ENCODE results near the gene TRIM24.
"Not testable (repeated sequence)": the region's sequence is repeated elsewhere in the genome, so short reads cannot be mapped to it uniquely, and the experiment has no call there.

The TRIM24 gene

DNA sequence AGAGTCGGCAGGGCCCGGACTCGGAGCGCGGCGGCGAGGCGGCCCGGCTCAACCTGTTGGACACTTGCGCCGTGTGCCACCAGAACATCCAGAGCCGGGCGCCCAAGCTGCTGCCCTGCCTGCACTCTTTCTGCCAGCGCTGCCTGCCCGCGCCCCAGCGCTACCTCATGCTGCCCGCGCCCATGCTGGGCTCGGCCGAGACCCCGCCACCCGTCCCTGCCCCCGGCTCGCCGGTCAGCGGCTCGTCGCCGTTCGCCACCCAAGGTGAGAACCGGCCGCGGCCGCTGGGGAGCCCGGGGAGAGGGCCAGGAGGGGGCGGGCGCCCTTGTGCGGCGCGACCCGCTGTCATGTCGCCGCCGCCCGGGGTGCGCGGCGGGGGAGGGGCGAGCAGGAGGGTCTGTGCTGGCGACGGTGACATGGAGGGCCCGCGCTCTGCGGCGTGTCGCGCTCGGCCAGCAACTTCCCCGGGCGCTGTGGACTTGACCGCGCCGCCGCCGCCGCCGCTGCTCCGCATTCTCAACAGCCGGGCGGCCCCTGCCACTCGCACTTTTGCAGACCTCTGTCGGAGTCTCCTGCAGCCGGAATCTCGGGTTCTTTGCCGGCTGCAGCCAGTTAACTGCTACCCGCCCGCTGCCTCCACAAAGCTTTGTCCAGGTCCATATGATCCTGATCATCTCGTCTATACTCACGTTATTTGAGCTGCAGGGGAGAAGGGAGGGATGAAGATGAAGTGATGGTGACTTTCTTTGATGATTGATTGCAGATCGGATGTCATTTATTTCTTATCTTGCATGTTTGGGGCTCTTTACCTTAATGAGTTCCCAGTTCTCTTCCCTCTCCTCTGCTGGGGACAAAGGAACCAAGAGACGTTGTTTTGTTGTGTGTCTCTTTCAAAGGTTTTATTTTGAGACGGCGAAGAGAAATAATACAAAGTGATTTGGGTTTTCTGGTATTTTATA is 869 bp downstream of the TRIM24 start:
- peak; percentile 30 for DNase-seq

DNA sequence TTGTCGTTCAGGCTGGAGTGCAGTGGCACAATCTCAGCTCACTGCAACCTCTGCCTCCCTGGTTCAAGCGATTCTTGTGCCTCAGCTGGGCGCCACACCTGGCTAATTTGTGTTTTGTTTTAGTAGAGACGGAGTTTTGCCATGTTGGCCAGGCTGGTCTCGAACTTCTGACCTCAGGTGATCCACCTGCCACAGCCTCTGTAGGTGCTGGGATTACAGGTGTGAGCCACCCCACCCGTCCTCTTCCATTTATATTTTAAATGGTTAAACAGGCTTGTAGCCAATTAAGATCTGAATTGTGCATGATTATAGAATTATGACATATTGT is 3.2 kb downstream of the TRIM24 start:
- DNase-seq: not testable (repeated sequence)

DNA sequence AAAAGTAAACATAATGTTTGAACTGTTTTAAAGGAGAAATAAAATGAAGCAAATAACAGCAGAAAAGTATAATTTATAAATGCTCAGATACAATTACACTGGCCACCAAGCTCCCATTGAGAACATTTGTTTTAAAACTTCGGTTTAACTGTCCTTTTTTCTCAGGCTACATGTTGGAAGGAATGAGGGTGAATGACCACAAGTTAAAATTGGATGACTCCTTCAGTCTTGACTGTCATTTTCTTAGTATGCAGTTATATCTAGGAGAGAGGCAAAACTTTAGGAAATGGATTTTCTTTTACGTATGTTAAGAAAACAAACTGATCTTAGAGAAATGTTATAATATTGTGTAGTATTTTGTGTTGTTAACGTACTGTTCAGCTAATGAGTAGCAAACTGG is 5.0 kb downstream of the TRIM24 start:
- no peak for DNase-seq

DNA sequence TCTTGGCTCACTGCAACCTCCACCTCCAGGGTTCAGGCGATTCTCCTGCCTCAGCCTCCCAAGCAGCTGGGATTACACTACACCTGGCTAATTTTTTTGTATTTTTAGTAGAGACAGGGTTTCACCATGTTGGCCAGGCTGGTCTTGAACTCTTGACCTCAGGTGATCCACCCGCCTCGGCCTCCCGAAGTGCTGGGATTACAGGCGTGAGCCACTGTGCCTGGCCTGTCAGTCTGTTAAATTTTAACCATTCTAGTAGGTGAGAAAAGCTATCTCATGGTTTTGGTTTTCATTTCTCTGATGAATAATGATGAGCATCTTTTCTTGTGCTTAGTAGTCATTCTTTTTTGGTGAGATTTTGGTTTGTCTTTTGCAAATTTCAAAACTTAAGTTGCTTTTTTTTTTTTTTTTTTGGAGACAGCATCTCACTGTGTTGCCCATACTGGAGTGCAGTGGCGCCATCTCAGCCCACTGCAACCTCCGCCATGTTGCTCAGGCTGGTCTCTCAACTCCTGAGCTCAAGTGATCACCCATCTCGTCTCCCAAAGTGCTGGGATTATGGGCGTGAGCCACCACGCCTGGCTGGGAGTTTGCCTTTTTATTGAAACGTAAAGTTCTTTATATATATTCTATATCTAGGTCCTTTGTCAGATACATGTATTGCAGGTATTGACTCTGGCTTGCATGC is 6.2 kb downstream of the TRIM24 start:
- DNase-seq: not testable (repeated sequence)

DNA sequence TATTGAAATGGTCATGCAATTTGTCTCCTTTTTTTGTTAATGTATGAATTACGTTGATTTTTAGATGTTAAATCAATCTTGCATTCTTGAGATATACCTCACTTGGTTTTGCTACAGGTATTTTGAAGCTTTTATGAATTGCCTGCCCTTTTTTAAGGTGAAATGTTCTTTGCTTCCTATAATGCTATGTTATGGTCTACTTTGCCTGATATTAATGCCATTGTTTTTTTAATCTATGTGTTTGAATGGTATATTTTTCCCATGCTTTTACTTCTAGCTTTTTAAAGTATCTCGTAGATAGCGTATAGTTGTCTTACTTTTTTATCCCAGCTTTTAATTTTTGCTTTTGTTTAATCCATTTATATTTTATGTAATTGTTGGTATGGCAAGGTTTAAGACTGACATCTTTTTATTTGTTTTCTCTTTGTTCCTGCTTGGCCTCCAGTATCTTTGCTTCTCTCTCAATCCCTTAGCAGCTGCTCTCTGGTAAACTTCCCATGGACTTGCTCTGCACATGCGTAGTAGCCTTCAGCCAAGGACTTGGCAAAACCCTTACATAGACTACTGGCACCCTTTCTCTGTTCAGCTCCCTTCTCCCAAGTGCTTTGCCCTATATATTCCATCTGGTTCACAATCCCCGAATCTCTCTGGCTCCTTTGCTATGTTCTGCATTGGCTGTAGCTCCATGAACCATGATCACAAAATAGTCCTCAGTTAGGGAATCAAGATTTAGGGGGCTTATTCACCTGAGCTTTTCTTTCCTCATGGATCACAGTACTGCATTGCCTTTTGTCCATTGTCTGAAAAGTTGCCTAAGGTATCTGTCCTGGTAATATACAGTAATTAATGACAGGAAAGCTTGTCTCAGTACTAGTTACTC is 8.4 kb downstream of the TRIM24 start:
- DNase-seq: peak; percentile 49

DNA sequence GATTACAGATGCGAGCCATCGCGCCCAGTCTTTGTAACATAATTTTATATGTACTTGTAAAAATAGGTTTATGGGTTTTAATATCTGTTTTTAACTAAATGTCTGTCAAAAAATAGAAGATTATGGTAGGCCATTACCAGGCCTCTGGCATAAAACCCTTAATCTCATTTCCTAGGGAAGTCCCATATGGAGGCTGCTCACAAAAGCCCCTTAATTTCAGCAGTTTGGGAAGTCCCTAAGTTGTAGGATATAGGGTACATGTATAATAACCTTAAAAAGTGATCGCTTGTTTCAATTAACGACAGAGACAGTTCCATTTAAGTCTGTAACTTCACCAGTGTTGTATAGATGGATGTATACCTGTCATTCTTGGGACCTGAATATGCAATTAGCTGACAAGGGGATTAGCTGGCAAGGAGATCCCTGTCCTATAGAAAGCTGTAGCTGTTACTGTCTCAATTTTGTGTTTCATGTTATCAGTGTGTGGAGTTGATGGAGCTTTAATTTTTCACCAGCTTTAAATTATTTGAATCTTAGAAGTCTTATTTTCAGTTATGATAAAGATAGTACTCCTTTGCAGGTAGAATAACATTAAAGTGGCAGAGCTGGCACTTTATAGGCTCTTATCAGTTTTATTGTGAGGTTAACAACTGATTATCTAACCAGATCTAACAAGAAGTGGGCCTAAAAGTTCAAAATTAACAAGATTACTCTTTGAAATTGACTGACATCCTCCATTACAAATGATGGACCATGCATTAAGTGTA is 10.5 kb downstream of the TRIM24 start:
- DNase-seq: no peak

DNA sequence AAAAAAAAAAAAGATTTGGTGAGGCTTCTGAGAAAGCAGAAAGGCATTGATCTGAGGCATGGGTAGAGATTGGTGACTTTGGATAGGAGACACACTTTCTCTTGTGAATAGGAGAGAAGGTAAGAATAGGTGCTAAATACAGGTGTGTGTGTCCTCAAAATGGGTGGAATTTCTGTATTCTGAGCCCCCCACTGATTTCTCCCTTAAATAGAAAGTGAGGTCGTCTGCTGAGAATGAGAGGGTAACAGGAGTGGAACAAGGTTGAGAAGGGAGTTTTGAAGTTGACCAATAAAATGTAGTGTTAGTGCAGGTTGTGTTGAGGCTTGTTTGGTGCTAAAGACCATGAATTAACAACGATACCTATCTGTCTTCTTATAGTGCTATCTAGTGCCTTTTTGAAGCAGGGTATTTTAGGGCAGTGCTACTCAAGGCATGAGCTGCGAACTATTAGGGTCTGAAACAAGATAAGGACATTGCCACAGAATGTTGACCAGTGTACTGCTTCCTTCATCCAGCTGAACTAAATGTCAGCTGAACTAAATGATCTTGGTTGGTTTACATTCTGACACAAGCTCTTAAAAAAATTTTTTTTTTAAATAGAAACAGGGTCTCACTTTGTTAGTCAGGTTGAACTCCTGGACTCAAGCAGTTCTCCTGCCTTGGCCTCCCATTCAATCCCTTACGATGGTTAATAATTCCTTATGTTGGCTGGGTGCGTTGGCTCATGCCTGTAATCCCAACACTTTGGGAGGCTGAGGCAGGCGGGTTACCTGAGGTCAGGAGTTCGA is 12.4 kb downstream of the TRIM24 start:
- no peak for DNase-seq

DNA sequence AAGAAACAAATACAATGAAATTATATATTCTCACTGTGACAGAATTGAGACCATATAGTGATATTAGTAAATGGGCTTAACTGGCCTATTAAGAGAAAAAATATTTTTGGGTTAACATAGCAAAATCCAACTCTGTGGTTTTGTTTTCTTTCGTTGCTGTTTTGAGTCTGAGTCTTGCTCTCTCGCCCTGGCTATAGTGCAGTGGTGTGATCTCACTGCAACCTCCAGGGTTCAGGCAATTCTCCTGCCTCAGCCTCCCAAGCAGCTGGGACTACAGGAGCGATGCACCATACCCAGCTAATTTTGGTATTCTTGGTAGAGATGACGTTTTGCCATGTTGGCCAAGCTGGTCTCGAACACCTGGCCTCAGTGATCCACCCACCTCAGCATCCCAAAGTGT is 15.3 kb downstream of the TRIM24 start:
- no peak for DNase-seq

DNA sequence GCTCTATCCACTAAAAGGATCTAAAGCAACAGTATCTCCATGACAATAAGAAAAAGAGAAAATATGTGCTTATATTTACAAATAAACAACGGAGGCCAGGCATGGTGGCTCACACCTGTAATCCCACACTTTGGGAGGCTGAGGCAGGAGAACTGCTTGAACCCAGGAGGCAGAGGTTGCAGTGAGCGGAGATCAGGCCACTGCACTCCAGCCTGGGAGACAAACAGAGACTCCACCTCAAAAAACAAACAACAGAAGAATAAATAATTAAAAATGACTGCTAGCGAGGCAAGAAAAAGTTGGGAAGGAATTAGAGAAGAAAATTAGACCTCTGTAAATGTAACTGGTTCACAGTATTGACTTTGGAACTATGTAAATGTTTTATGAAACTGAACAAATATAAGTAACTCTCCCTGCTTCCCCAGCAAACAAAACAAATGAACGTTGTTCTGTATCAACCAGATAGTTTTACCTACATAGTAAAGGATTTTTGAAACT is 17.1 kb downstream of the TRIM24 start:
- DNase-seq: no peak

DNA sequence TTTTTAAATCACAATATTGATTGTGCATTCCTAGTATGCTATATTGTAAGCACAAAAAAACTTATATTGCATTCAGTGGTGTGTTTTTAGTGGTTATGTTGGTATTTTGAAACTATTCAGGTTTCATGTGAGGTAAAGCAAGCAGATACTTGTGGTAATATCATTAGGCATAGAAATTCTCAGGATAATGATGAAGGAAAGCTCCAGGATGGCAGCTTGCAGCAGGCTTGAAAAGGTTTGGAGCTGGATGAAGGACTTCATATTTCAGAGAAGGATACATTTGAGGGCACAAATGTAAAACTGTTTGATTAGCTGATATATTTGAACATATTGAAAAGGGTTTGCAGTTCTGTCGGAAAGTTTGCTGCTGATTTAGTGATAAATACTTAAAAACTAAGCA is 17.5 kb downstream of the TRIM24 start:
- no peak for DNase-seq

DNA sequence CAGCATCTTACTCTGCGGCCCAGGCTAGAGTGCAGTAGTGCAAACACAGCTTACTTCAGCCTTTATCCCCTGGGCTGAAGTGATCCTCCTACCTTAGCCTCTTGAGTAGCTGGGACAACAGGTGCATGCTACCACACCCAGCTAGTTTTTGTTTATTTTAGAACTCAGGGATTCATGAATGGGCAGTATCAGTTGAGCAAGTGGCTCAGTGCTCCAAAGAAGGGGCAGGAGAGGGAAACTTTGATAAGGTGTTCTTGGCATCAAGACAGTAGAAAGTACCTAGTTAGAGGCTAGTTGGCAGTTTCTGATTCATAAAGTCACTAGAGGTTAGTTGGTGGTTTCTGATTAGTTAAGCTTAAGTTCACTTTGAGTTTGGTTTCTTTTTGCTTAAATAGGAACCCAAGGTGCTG is 18.4 kb downstream of the TRIM24 start:
- peak; percentile 88 for DNase-seq

DNA sequence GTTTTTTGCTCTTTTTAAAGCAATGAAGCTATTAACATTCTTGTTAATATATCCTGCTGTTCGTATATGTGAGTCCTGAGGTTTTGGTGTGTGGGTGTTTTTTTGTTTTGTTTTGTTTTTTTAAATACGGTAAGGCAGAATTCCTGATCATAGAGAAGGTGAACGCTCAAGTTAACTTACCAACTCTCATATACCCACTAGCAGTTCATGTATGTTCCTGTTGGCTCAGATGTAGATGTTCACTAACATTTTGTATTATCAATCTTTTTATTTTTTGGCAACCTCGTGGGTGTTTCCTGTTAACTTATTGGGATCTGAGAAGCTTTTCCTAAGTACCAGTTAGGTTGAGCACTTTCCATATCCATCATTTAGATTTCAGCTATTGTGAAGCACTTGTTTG is 20.5 kb downstream of the TRIM24 start:
- DNase-seq: no peak

DNA sequence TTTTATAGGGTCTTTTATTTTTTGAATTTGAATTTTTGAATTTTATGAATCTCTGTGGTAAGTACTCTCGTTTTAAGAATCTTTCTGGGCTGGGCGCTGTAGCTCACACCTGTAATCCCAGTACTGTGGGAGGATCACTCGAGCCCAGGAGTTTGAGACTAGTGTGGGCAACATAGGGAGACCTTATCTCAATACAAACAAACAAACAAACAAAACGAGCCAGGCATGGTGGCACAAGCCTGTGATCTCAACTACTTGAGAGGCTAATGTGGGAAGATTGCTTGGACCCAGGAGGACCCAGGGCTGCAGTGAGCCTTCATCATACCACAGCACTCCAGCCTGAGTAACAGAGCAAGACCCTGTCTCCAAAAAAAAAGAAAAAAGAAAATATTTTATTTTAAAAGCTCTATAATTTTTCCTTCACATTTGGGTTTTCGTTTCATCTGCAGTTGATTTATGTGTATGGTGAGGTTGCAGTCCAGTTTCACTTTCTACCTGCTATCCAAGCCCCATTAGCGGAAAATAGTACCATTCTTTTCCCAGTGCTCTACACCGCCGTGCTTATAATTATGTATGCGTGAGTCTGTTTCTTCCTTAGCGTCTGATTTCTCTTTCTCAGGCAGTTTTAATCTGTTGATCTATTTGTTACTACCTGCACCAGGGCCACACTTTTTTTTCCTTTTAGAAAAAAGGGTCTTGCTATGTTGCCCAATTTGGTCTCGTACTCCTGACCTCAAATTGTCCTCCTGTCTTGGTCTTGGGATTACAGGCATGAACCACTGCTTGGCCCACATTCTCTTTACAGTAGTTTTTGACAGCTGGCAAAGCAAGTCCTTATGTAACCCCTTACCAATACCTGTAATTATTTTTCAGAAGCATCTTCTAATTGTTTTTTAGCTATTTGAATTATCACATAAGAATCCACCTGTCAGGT is 21.7 kb downstream of the TRIM24 start:
- DNase-seq: no peak

DNA sequence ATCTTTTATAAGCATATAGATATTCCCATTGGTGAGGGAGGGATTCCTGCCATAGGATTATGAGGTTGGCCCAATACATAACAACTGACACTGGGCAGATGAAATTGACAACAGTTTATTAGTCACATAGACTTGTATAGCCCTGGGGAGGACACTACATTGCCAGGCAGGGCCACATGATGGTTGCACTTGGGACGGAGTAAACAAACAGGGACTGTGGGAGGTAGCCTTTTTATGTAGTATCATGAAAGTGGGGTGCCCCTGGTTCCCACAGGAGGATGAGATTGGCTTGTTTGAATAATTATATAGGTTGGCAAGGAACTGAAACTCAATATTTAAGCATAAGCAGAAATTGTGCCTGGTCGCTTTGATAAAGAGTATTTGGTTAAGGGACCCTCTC is 23.5 kb downstream of the TRIM24 start:
- DNase-seq: no peak

DNA sequence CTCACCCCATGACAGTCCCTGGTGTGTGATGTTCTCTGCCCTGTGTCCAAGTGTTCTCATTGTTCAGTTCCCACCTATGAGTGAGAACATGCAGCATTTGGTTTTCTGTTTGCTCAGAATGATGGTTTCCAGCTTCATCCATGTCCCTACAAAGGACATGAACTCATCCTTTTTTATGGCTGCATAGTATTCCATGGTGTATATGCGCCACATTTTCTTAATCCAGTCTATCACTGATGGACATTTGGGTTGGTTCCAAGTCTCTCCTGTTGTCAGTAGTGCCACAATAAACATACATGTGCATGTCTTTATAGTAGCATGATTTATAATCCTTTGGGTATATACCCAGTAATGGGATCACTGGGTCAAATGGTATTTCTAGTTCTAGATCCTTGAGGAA is 25.4 kb downstream of the TRIM24 start:
- not testable (repeated sequence) for DNase-seq

DNA sequence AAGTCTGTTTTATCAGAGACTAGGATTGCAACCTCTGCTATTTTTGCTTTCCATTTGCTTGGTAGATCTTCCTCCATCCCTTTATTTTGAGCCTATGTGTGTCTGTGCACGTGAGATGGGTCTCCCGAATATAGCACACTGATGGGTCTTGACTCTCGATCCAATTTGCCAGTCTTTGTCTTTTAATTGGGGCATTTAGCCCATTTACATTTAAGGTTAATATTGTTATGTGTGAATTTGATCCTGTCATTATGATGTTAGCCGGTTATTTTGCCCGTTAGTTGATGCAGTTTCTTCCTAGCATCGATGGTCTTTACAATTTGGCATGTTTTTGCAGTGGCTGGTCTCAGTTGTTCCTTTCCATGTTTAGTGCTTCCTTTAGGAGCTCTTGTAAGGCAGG is 29.1 kb downstream of the TRIM24 start:
- not testable (repeated sequence) for DNase-seq

DNA sequence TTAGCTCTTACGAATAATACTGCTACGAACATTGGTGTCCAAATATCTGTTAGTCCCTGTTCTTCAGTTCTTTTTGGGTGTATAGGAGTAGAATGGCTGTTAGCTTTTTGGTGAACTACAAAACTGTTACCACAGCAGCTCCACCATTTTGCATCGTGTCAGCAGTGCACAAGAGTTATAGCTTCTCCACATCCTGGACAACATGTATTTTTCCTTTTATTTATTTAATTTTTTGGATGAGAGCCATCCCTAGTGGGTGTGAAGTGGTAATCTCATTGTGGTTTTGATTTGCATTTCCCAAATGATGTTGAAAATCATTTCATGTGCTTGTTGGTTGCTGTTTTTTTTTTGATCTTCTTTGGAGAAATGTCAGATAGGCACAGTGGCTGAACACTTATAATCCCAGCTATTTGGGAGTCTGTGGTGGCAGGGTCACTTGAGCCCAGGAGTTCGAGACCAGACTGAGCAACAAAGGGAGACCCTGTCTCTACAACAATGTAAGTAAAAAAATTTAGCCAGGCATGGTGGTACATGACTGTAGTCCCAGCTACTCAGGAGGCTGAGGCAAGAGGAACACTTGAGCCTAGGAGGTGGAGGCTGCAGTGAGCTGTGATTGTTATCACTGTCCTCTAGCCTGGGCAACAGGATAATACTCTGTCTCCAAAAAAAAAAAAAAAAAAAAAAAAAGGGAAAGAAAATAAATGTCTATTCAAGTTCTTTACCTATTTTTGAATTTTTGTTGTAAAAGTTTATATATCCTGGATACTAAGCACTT is 31.7 kb downstream of the TRIM24 start:
- peak; percentile 24 for DNase-seq

DNA sequence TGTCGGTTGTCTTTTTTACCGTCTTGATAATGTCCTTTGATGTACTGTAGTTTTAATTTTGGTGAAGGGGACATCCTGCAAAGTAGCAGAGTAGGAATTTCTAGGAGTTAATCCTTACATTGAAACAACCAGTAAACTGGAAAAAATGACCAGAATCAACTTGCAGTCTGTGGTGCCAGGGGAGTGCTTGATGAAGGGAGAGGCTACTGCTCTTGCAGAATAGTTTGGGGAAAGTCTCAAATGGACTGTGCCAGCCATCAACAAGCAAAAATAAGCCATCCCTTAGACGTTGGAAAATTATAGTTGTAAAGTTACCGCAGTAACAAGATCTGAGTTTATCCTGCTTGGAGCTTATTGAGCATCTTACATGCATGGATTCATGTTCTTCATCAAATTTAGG is 32.4 kb downstream of the TRIM24 start:
- no peak for DNase-seq

DNA sequence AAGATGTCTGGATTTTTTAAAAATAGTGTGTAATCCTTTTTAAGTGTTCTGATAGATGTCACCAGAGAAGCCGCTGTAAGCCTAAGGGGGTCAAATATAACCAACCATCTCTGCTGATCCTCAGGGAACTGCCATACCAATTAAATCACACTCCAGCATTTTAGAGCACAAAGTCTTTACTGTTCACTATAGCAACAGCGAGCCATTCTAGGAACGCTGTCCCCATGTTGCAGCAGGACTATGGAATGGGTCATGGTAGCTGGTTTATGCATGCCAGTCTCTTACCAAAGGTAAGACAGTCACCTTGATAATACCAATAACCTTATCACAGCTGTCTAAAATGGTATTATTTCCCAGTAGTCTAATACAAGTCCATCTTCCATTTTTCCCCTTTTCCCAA is 33.5 kb downstream of the TRIM24 start:
- DNase-seq: no peak

DNA sequence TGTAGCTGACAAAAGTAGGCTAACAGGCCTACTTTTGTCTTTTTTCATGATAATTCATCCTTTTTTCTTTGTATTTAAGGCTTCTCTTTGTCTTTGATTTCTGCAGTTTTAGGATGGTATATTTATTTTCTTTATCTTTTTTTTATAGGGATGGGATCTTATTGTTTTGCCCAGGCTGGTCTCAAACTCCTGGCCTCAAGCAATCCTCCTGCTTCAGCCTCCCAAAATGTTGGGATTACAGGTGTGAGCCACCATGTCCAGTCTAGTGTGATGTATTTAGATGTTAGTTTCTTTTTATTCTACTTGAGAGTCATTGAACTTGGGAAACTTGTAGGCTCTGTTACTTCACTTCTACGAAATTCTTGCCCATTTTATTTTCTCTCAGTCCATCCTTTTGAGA is 35.4 kb downstream of the TRIM24 start:
- no peak for DNase-seq
